Uterus (tissue), 4 donors: Measurements from ENCODE around the gene HOXC5. TPM values are rescaled to one million over a fixed set of nuclear protein-coding genes. Genes with fewer than 3 reads are reported as not detected.

ENCODE experiments used
- DNase-seq, 2 donors: peaks; one replicate each; pipeline ENCODE4 v3.0.0-alpha.2; 2019 to 2020
- H3K27ac ChIP-seq, 2 donors: fragments of 200-600 bp; sonication (generic); 1 replicate in 1 of 2; 2 replicates in 1 of 2; pipeline ENCODE4 v1.5.1; 2016 to 2018
- H3K27me3 ChIP-seq, 2 donors: fragments of 200-600 bp; sonication (generic); one replicate each; pipeline ENCODE4 v1.5.1; 2018 to 2019; ENCODE audit warnings: control low read depth in 1 of 2
- H3K36me3 ChIP-seq, 2 donors: fragments of 200-600 bp; sonication (generic); one replicate each; pipeline ENCODE4 v1.5.1; 2019; ENCODE audit warnings: control low read depth in 1 of 2
- H3K4me1 ChIP-seq, 2 donors: fragments of 200-600 bp; sonication (generic); one replicate each; pipeline ENCODE4 v1.5.1; 2018 to 2019; ENCODE audit warnings: control low read depth in 1 of 2
- H3K4me3 ChIP-seq, 2 donors: fragments of 200-600 bp; sonication (generic); 1 replicate in 1 of 2; 2 replicates in 1 of 2; pipeline ENCODE4 v1.5.1; 2018 to 2019; ENCODE audit warnings: mild to moderate bottlenecking in 1 of 2
- H3K9me3 ChIP-seq, 2 donors: fragments of 200-600 bp; sonication (generic); one replicate each; pipeline ENCODE4 v1.5.1; 2019; ENCODE audit warnings: control low read depth in 1 of 2
- POLR2A ChIP-seq, 2 donors: fragments of 450-650 bp; IDR thresholded peaks; one replicate each; pipeline ENCODE4 v1.6.1; 2016; ENCODE audit warnings: antibody characterized with exemption in 2 of 2, mild to moderate bottlenecking in 1 of 2, moderate library complexity in 1 of 2
- intact Hi-C: fragments of 100-400 bp; cut with DNase I; formaldehyde crosslinking; loops from one replicate; pipeline ENCODE4 v1.15.1; 2023; ENCODE audit warnings: low total_unique reads
- microRNA counts, 2 donors: library from miRNA; unstranded; fragments of <30 nt; microRNA quantifications; one replicate each; lab custom pipeline; 2016 to 2017
- microRNA-seq: library from miRNA; unstranded; fragments of <30 nt; microRNA quantifications from one replicate; pipeline ENCODE4, GENCODE V29; 2016; ENCODE audit warnings: borderline microRNAs expressed, borderline replicate concordance
- small RNA-seq: library from RNA; depleted of rRNA; stranded (forward); fragments of <200 nt; gene quantifications from one replicate; pipeline ENCODE3, GENCODE V24; 2016
- total RNA-seq, 4 donors: library from RNA; depleted of rRNA in 3 of 4; stranded (reverse); fragments of >200 nt in 3 of 4; gene quantifications; one replicate each; pipeline versions ENCODE4 v1.1.0 to v1.2.4, GENCODE V29; 2014 to 2023
- TF ChIP-seq, protein P1 (sequence below), 4 experiments: fragments of 200-600 bp in 2 of 4; fragments of 450-650 bp in 2 of 4; sonication (generic) in 2 of 4; IDR thresholded peaks; one replicate each; pipeline ENCODE4 v1.5.1; 2016 to 2019; ENCODE audit warnings: antibody characterized with exemption in 4 of 4, mild to moderate bottlenecking in 2 of 4, moderate library complexity in 1 of 4
- donor health status: DM: yes; HTN: yes; CAD: no.

HOXC5 gene
- total RNA-seq, 4 donors from 2014 or later, result 3.5 to 10.2 TPM; not detected in 2

DNA sequence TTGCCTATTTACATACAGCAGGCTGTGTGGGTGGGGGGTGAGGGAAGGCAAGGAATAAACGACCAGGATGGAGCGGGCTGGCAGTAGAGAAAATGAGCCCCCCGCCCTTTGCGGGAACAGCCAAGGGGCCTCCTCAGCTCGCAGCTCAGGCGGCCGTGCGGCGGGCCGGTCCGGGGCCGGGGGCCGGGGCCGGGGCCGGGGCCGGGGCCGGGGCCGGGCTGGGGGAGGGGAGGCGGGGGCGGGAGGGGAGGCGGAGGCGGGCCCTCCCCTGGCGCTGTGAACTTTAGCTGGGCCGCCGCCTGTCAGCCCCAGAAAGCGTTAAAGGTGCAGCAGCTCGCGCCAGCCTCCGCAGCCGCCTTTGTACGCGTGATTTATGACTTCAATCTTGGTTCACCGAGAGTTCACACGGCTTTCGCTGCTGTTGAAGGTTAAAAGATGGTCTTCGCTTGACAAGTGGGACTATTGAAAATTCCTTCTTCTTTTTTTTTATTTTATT, 49.6 kb downstream of the HOXC5 start:
- H3K27ac ChIP-seq, result peak overlapping the region; percentile 27 to 68
- peak overlapping the region in 1 of 2 donors; percentile 30 for H3K4me3 ChIP-seq
- TF ChIP-seq, protein P1, sequence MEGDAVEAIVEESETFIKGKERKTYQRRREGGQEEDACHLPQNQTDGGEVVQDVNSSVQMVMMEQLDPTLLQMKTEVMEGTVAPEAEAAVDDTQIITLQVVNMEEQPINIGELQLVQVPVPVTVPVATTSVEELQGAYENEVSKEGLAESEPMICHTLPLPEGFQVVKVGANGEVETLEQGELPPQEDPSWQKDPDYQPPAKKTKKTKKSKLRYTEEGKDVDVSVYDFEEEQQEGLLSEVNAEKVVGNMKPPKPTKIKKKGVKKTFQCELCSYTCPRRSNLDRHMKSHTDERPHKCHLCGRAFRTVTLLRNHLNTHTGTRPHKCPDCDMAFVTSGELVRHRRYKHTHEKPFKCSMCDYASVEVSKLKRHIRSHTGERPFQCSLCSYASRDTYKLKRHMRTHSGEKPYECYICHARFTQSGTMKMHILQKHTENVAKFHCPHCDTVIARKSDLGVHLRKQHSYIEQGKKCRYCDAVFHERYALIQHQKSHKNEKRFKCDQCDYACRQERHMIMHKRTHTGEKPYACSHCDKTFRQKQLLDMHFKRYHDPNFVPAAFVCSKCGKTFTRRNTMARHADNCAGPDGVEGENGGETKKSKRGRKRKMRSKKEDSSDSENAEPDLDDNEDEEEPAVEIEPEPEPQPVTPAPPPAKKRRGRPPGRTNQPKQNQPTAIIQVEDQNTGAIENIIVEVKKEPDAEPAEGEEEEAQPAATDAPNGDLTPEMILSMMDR (IDR thresholded peaks at IDR 0.05), result no peak
- TF ChIP-seq POLR2A (IDR thresholded peaks at IDR 0.05), result no peak
- H3K4me1 ChIP-seq, result no peaks in the 10 kb centered on the region
- no peaks in the 10 kb centered on the region for H3K36me3 ChIP-seq
- no peaks in the 10 kb centered on the region for H3K9me3 ChIP-seq
- no peaks in the 10 kb centered on the region for H3K27me3 ChIP-seq
- DNase-seq, result peak; percentile 27 to 73
- intact Hi-C loops, result no loop called here

MicroRNAs within 50 kb of the gene (microRNA counts, 767-probe panel; counts per million panel counts)
- microRNA hsa-miR-196a-5p (lab: Ali Mortazavi, UCI) (3,532 to 7,316 counts per million in 2 donors), microRNA hsa-miR-615-3p (lab: Ali Mortazavi, UCI) (0 counts per million in 2 donors), microRNA hsa-miR-615-5p (lab: Ali Mortazavi, UCI) (0 counts per million in 2 donors)

Small RNA genes within 50 kb of the gene (microRNA-seq; reads per million reads assigned to microRNA genes)
- 3,593 reads per million, percentile 87 among the genes with 10 or more reads in this experiment for gene MIR196A2
- gene MIR615, result 161 reads per million, percentile 62 among the genes with 10 or more reads in this experiment

Small RNA genes within 50 kb of the gene (small RNA-seq; reads per million reads assigned to genes)
- not detected for gene HOXC5
- gene MIR196A2, result 14.0 reads per million, percentile 90 among the genes with 10 or more reads in this experiment
- gene MIR615, result 1.3 reads per million, percentile 61 among the genes with 10 or more reads in this experiment

Other genes with a start within 250 kb of the HOXC5 start
- gene HOXC13, start 94.2 kb upstream of the HOXC5 start, total RNA-seq, result not detected
- gene HOXC12, start 78.1 kb upstream of the HOXC5 start, total RNA-seq, result not detected
- gene HOXC11, start 59.9 kb upstream of the HOXC5 start, total RNA-seq, result 1 to 10 TPM in 1 of 4 donors, under 1 TPM in 1, not detected in 2; 0.69 to 3.3 TPM
- gene HOTAIR, start 58.1 kb upstream of the HOXC5 start, total RNA-seq, result 1 to 10 TPM in 3 of 4 donors, not detected in 1; 1.2 to 4.1 (median 2.1) TPM
- gene HOXC10, start 47.9 kb upstream of the HOXC5 start, total RNA-seq, result 10 to 100 TPM in 1 of 4 donors, 1 to 10 TPM in 2, not detected in 1; 1.3 to 12.4 (median 3.2) TPM
- gene HOXC9, start 32.9 kb upstream of the HOXC5 start, total RNA-seq, result 1 to 10 TPM in 3 of 4 donors, not detected in 1; 1.5 to 7.8 (median 1.7) TPM
- gene HOXC8, start 24.1 kb upstream of the HOXC5 start, total RNA-seq, result 1 to 10 TPM in 1 of 4 donors, under 1 TPM in 2, not detected in 1; 0.29 to 7.2 (median 0.35) TPM
- gene HOXC6, start 4.6 kb upstream of the HOXC5 start, total RNA-seq, result 10 to 100 TPM in 1 of 4 donors, 1 to 10 TPM in 2, not detected in 1; 1.2 to 20.4 (median 2.1) TPM
- gene HOXC4, start 20.8 kb downstream of the HOXC5 start, total RNA-seq, result 10 to 100 TPM in 1 of 4 donors, 1 to 10 TPM in 1, under 1 TPM in 1, not detected in 1; 0.83 to 28.6 (median 1.2) TPM
- 10 to 100 TPM in 3 of 4 donors, 1 to 10 TPM in 1; 8.2 to 39.7 (median 19.2) TPM for gene SMUG1, start 155.9 kb downstream of the HOXC5 start, total RNA-seq
- gene CBX5, start 247.1 kb downstream of the HOXC5 start, total RNA-seq, result 100 to 1,000 TPM in 1 of 4 donors, 10 to 100 TPM in 3; 20.5 to 133 (median 50.1) TPM
- gene HNRNPA1, start 247.7 kb downstream of the HOXC5 start, total RNA-seq, result 1,000 to 10,000 TPM in 2 of 4 donors, 100 to 1,000 TPM in 2; 245 to 1,238 (median 796) TPM